Osteoblast (primary cell): ENCODE measurements around the gene PDZD7. TPM values are rescaled to one million over a fixed set of nuclear protein-coding genes. Genes with fewer than 3 reads are reported as not detected.
A peak's percentile ranks its signal among the peaks of the same experiment; 100 is the strongest.

Source experiments
- DNase-seq: peaks from one replicate; pipeline ENCODE4 v3.0.0; 2011; ENCODE audit warnings: low spot score, mixed read lengths; ENCODE audit not compliant: insufficient read length; ENCODE audit errors: missing footprints
- H2AFZ ChIP-seq: 2 replicates; pipeline ENCODE4 v1.6.0; 2011; ENCODE audit warnings: mild to moderate bottlenecking, low read length
- H3K27ac ChIP-seq: 2 replicates; pipeline ENCODE4 v1.5.1; 2011; ENCODE audit warnings: mild to moderate bottlenecking, low read depth, low read length, moderate library complexity
- H3K27me3 ChIP-seq: 2 replicates; pipeline ENCODE4 v1.6.0; 2012; ENCODE audit warnings: mild to moderate bottlenecking, control low read depth, inconsistent platforms, low read length, moderate library complexity; ENCODE audit not compliant: insufficient read depth
- H3K36me3 ChIP-seq: 2 replicates; pipeline ENCODE4 v1.5.1; 2011; ENCODE audit warnings: mild to moderate bottlenecking, low read length, control low read depth, moderate library complexity; ENCODE audit not compliant: insufficient read depth
- H3K4me1 ChIP-seq: 2 replicates; pipeline ENCODE4 v1.5.1; 2011; ENCODE audit warnings: mild to moderate bottlenecking, low read length, control low read depth, moderate library complexity; ENCODE audit not compliant: insufficient read depth
- H3K4me2 ChIP-seq: 2 replicates; pipeline ENCODE4 v1.6.0; 2011; ENCODE audit warnings: mild to moderate bottlenecking, low read length; ENCODE audit not compliant: insufficient read depth
- H3K4me3 ChIP-seq: fragments of 200-600 bp; sonication (generic); 3 replicates; pipeline ENCODE4 v1.5.1; 2012; ENCODE audit warnings: mild to moderate bottlenecking, low read length, inconsistent platforms; ENCODE audit not compliant: insufficient read depth
- H3K79me2 ChIP-seq: 2 replicates; pipeline ENCODE4 v1.6.0; 2012; ENCODE audit warnings: mild to moderate bottlenecking, low read length, control low read depth, inconsistent platforms; ENCODE audit not compliant: insufficient read depth
- H3K9me3 ChIP-seq: 2 replicates; pipeline ENCODE4 v1.5.1; 2011; ENCODE audit warnings: low read depth, low read length, control low read depth
- H4K20me1 ChIP-seq: 2 replicates; pipeline ENCODE4 v1.6.0; 2012; ENCODE audit warnings: mild to moderate bottlenecking, low read length, control low read depth; ENCODE audit not compliant: insufficient read depth
- total RNA-seq: library from RNA; depleted of rRNA; stranded (reverse); fragments of >200 nt; gene quantifications from 2 replicates; pipeline ENCODE4 v1.2.3, GENCODE V29; 2012
- TF ChIP-seq, protein P1 (sequence below): IDR thresholded peaks from 2 replicates; pipeline ENCODE4 v1.5.1; 2011; ENCODE audit warnings: mild to moderate bottlenecking, low read depth, low read length, moderate library complexity; ENCODE audit errors: extremely low read depth

Gene PDZD7
- total RNA-seq, 1 donor: 0.72 TPM

DNA sequence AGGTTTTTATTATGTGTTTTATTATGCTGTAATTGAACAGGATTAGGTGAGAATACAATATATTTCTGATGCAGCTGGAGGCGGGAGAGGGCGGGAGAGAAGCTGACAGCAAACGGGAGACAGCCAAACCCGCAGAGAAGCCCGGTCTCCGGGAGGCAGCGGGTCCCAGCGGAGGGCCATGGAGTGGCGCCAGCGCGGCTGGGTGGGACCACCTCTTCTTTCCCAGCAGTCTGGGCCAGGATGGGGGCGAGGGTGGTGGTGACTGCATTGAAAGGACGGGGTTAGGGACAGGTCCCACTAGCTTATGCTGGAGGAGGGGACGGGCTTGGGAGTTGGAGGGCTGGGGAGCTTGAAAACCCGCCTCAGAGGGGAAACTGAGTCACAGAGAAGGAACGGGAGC, 16.3 kb upstream of the PDZD7 start:
- Histone ChIP-seq H3K4me1 (peaks cover 31% of the 10 kb centered on the region), H3K79me2 (no peaks in the 10 kb centered on the region), H2AFZ (no peak overlapping the region), H3K27me3 (peaks cover 38% of the 10 kb centered on the region), H3K4me2 (peak overlapping the region; percentile 50), H3K36me3 (no peaks in the 10 kb centered on the region), H3K4me3 (peak overlapping the region; percentile 26), H3K9me3 (no peaks in the 10 kb centered on the region), H4K20me1 (no peaks in the 10 kb centered on the region), H3K27ac (no peak overlapping the region)
- DNase-seq: peak; percentile 85
- TF ChIP-seq, protein P1, sequence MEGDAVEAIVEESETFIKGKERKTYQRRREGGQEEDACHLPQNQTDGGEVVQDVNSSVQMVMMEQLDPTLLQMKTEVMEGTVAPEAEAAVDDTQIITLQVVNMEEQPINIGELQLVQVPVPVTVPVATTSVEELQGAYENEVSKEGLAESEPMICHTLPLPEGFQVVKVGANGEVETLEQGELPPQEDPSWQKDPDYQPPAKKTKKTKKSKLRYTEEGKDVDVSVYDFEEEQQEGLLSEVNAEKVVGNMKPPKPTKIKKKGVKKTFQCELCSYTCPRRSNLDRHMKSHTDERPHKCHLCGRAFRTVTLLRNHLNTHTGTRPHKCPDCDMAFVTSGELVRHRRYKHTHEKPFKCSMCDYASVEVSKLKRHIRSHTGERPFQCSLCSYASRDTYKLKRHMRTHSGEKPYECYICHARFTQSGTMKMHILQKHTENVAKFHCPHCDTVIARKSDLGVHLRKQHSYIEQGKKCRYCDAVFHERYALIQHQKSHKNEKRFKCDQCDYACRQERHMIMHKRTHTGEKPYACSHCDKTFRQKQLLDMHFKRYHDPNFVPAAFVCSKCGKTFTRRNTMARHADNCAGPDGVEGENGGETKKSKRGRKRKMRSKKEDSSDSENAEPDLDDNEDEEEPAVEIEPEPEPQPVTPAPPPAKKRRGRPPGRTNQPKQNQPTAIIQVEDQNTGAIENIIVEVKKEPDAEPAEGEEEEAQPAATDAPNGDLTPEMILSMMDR: no peak

DNA sequence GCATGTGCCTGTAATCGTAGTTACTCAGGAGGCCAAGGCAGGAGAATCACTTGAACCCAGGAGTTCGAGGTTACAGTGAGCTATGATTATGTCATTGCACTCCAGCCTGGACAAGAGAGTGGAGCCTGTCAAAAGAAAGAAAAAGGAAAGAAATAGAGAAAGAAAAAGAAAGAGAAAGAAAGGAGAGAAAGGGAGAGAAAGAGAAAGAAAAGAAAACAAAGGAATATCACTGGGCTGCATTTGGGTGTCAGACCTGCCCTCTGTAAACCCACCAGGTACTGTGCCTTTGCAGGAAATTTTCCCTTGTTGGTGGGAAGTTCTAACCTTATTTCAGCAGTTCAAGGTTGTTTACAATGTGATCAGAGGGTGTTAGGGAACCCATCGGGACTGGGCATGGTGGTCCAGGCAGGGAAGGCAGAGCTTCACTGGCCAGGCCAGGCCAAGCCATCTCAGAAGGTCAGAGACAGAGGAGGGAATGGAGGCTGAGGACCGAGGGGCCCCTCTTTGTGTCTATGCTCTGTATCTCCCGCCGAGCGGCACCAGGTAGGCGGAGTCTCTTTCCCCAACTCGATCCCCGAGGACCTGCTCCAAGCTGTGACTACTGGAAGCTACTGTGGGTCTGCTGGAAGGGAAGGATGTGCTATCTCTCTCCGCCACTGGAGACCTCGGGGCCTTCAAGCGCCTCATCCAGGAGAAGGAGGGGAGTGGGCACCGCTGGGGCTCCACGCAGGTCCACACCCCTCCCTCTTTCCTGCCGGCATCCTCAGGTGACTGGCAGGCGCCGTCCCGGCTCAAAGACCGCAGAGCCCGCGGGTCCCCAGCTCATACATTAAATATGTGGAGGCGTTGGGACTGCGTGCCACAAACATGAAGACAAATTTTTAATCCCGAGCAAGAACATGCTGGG, 15.7 kb upstream of the PDZD7 start:
- H2AFZ ChIP-seq: peak overlapping the region; percentile 52
- peaks cover 28% of the 10 kb centered on the region for H3K4me1 ChIP-seq
- H3K79me2 ChIP-seq: no peaks in the 10 kb centered on the region
- no peak overlapping the region for H3K27ac ChIP-seq
- H3K4me2 ChIP-seq: peak overlapping the region; percentile 50
- DNase-seq: peak; percentile 72
- H4K20me1 ChIP-seq: no peaks in the 10 kb centered on the region
- H3K4me3 ChIP-seq: peak overlapping the region; percentile 26
- peaks cover 38% of the 10 kb centered on the region for H3K27me3 ChIP-seq
- TF ChIP-seq, protein P1: no peak
- no peaks in the 10 kb centered on the region for H3K9me3 ChIP-seq
- peaks cover 5% of the 10 kb centered on the region for H3K36me3 ChIP-seq

DNA sequence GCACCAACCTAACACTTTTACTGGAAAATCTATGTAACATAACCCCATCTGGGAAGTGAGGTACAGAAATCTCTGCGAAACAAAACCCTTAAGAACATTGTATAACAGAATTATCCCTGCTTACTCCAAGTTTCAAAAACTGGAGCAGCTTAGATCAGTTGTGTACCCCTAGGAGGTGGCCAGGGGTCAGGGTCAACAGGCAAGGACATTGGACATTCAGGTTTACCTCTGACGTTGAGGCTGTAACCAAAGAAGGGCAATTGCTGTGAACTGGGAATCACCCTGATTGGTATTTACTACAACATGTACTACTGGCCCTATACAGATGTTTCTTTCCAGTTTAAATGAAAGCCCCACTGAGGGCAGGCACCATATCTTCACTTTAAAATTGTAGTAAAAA, 13.2 kb upstream of the PDZD7 start:
- H2AFZ ChIP-seq: no peak overlapping the region
- no peak overlapping the region for H3K27ac ChIP-seq
- H3K9me3 ChIP-seq: no peaks in the 10 kb centered on the region
- peaks cover 24% of the 10 kb centered on the region for H3K27me3 ChIP-seq
- H3K4me1 ChIP-seq: peaks cover 26% of the 10 kb centered on the region
- H3K4me3 ChIP-seq: no peak overlapping the region
- TF ChIP-seq, protein P1: no peak
- H3K79me2 ChIP-seq: no peaks in the 10 kb centered on the region
- H3K4me2 ChIP-seq: no peak overlapping the region
- peaks cover 6% of the 10 kb centered on the region for H4K20me1 ChIP-seq
- peaks cover 15% of the 10 kb centered on the region for H3K36me3 ChIP-seq
- DNase-seq: no peak

DNA sequence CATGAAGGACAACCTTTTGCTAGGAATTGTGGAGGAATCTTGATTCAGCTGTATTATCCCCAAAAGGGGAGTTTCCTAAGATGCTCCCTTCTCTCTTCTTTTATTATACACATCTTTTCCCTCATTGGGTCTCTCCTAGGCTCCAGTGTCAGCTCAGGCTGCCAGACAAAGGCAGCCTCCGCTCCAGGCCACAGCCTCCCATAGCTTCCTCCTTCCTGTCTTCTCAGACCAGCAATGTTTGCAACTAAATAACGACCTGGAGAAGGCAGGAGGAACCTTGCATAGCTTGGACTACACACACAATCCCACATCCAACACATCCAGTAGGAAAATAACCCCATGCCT, 12.4 kb upstream of the PDZD7 start:
- Histone ChIP-seq H4K20me1 (peaks cover 14% of the 10 kb centered on the region), H3K27me3 (peaks cover 16% of the 10 kb centered on the region), H2AFZ (peak overlapping the region; percentile 92), H3K79me2 (no peaks in the 10 kb centered on the region), H3K9me3 (no peaks in the 10 kb centered on the region), H3K4me1 (peaks cover 26% of the 10 kb centered on the region), H3K36me3 (peaks cover 22% of the 10 kb centered on the region), H3K4me2 (peak overlapping the region; percentile 89), H3K27ac (peak overlapping the region; percentile 87), H3K4me3 (peak overlapping the region; percentile 77)
- peak; percentile 90 for DNase-seq
- TF ChIP-seq, protein P1: no peak
